Keratinocyte (primary cell): ENCODE measurements around the gene IFT25. TPM values are rescaled to one million over a fixed set of nuclear protein-coding genes. Genes with fewer than 3 reads are reported as not detected.
"Not testable (repeated sequence)": the region's sequence is repeated elsewhere in the genome, so short reads cannot be mapped to it uniquely, and the experiment has no call there.

Experiments used
- DNase-seq: peaks from one replicate; pipeline ENCODE4 v3.0.0-alpha.2; 2011; ENCODE audit warnings: low read depth, missing footprints, low spot score
- FAIRE-seq: peaks from 2 replicates; lab custom pipeline; 2011; peaks lifted over from hg19 to GRCh38; lab: Jason Lieb, UNC
- H2AFZ ChIP-seq: 2 replicates; pipeline ENCODE4 v1.6.0; 2012; ENCODE audit warnings: low read length, control low read depth, inconsistent platforms; ENCODE audit not compliant: control insufficient read depth
- H3K27ac ChIP-seq: 2 replicates; pipeline ENCODE4 v1.5.1; 2011; ENCODE audit warnings: low read length; ENCODE audit not compliant: control insufficient read depth, insufficient read depth
- H3K27me3 ChIP-seq: 3 replicates; pipeline ENCODE4 v1.6.0; 2011; ENCODE audit warnings: low read length; ENCODE audit not compliant: control insufficient read depth, insufficient read depth; ENCODE audit errors: extremely low read depth
- H3K36me3 ChIP-seq, 2 experiments: 2 replicates in 1 of 2; 3 replicates in 1 of 2; pipeline ENCODE4 v1.5.1; 2011; ENCODE audit warnings: low read length in 2 of 2, mild to moderate bottlenecking in 1 of 2; ENCODE audit not compliant: control insufficient read depth in 2 of 2, insufficient read depth in 2 of 2; ENCODE audit errors: extremely low read depth in 1 of 2
- H3K4me1 ChIP-seq: 3 replicates; pipeline ENCODE4 v1.5.1; 2011; ENCODE audit warnings: low read length; ENCODE audit not compliant: control insufficient read depth, insufficient read depth; ENCODE audit errors: extremely low read depth
- H3K4me2 ChIP-seq: 3 replicates; pipeline ENCODE4 v1.6.0; 2011; ENCODE audit warnings: low read depth, low read length; ENCODE audit not compliant: control insufficient read depth, insufficient read depth; ENCODE audit errors: extremely low read depth
- H3K4me3 ChIP-seq, 3 experiments: fragments of 200-600 bp in 1 of 3; sonication (generic) in 1 of 3; 2 replicates in 2 of 3; 3 replicates in 1 of 3; pipeline ENCODE4 v1.5.1; 2011 to 2016; ENCODE audit warnings: low read length in 3 of 3, mild to moderate bottlenecking in 3 of 3, control low read depth in 2 of 3, inconsistent platforms in 1 of 3, low read depth in 1 of 3, mixed read lengths in 1 of 3, mixed run types in 1 of 3, moderate library complexity in 1 of 3; ENCODE audit not compliant: control insufficient read depth in 2 of 3, insufficient read depth in 2 of 3; ENCODE audit errors: extremely low read depth in 1 of 3
- H3K79me2 ChIP-seq: 2 replicates; pipeline ENCODE4 v1.6.0; 2012; ENCODE audit warnings: low read length; ENCODE audit not compliant: control insufficient read depth, insufficient read depth
- H3K9ac ChIP-seq: 3 replicates; pipeline ENCODE4 v1.6.0; 2011; ENCODE audit warnings: low read length; ENCODE audit not compliant: control insufficient read depth, insufficient read depth; ENCODE audit errors: extremely low read depth
- H3K9me1 ChIP-seq: 3 replicates; pipeline ENCODE4 v1.6.0; 2011; ENCODE audit warnings: low read length; ENCODE audit not compliant: control insufficient read depth, insufficient read depth; ENCODE audit errors: extremely low read depth
- H3K9me3 ChIP-seq: 2 replicates; pipeline ENCODE4 v1.5.1; 2012; ENCODE audit warnings: low read depth, low read length; ENCODE audit not compliant: control insufficient read depth
- H4K20me1 ChIP-seq: 3 replicates; pipeline ENCODE4 v1.6.0; 2011; ENCODE audit warnings: low read length; ENCODE audit not compliant: control insufficient read depth, insufficient read depth; ENCODE audit errors: extremely low read depth
- EZH2 ChIP-seq: IDR thresholded peaks from one replicate; pipeline ENCODE4 v1.6.1; 2012; ENCODE audit warnings: inconsistent platforms, mild to moderate bottlenecking, low read length, moderate library complexity
- dilution Hi-C: fragments of 300-500 bp; cut with MboI; formaldehyde crosslinking; loops from one replicate; pipeline ENCODE4 v1.7.0; 2020; ENCODE audit warnings: low sequenced_read_pairs; ENCODE audit not compliant: extremely low pct_ligation_motif_present
- polyA minus RNA-seq, 3 experiments: library from RNA; depleted of rRNA, polyadenylated mRNA; stranded (reverse); fragments of >200 nt; gene quantifications; 1 replicate in 1 of 3; 2 replicates in 1 of 3; 3 replicates in 1 of 3; pipeline ENCODE4 v1.2.3, GENCODE V29; 2011
- polyA plus RNA-seq, 5 experiments: library from polyadenylated mRNA; depleted of rRNA in 3 of 5; stranded (reverse) in 3 of 5; stranded (forward) in 1 of 5; unstranded in 1 of 5; fragments of >200 nt; gene quantifications; 1 replicate in 1 of 5; 2 replicates in 3 of 5; 3 replicates in 1 of 5; pipeline versions ENCODE4 v1.2.1 to v1.2.3, GENCODE V29; 2011 to 2012; ENCODE audit warnings: missing spikeins in 2 of 5, low read depth in 1 of 5, low replicate concordance in 1 of 5
- TF ChIP-seq, protein P1 (sequence below), 3 experiments: IDR thresholded peaks in 1 of 3; conservative IDR thresholded peaks in 1 of 3; optimal IDR thresholded peaks in 1 of 3; 2 replicates in 2 of 3; 3 replicates in 1 of 3; pipeline versions ENCODE3 to v1.5.1; 2011; ENCODE audit warnings: low read length in 3 of 3, mild to moderate bottlenecking in 3 of 3, moderate library complexity in 2 of 3, control low read depth in 1 of 3, inconsistent platforms in 1 of 3; ENCODE audit not compliant: insufficient read depth in 2 of 3; ENCODE audit errors: extremely low read depth in 1 of 3

The IFT25 gene
- polyA plus RNA-seq (24.5 to 64.3 TPM (median 26.4 TPM) in 3 replicates), polyA minus RNA-seq (0.62 to 9.0 TPM (median 2.6 TPM) in 3 replicates)
- 14.1 TPM for polyA plus RNA-seq (2011; ENCODE audit: low read depth)
- 25.8 and 48.8 TPM in 2 replicates for polyA plus RNA-seq (2011; cell fraction: cytosol; rRNA removed)
- polyA plus RNA-seq (2011; cell fraction: nucleus; rRNA removed), result 21.3 and 31.3 TPM in 2 replicates
- polyA plus RNA-seq (2012; ENCODE audit: low replicate concordance), result 17.1 and 40.5 TPM in 2 replicates
- polyA minus RNA-seq (2011; cell fraction: cytosol; rRNA and poly(A)+ RNA removed), result 10.4 TPM
- polyA minus RNA-seq (2011; cell fraction: nucleus; rRNA and poly(A)+ RNA removed), result 4.5 and 9.5 TPM in 2 replicates

DNA sequence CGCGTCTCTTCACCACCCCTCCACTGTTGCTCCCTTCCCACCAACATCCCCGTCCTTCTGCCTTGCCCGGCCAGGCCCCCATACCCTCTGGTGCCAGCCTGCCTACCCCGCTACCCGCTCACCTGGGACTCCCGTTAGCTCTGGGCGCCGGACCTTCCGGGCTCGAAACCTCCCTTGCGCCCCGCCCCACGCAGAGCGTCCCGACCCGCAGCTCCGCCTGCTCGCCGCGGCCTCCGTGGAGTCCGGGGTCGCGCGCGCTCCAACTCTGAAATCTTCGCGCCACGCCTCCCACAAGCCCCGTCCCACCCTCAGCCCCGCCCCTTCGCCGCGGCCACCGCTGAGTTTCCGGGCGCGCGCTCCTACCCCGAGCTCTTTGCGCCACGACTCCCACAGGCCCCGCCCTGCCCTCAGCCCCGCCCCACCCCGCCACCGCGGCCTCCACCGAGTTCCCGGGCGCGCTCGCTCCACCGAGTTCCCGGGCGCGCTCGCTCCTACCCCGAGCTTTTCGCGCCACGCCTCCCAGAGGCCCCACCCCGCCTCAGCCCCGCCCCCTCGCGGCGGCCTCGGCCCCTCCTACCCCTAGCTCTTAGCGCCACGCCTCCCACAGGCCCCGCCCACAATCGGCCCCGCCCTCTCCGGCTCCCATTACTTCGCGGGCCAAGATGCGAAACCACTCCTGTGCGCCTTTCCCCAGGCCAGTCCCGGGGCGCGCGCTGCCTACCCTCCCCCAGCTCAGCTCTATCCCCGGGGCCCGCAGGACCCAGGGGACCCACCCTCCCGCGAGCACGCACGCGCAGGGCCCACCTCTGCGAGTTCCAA lies at the start of gene IFT25:
Gene IFT25 (minus strand): TSS at position 267 of the 819 bp plus-strand sequence. CDS start 5,617 bp downstream, outside the sequence.
- H2AFZ ChIP-seq, result peak within 1 kb of the TSS; percentile 93
- H3K36me3 ChIP-seq, result peaks cover 3 to 16% of the 10 kb centered on the region in 2 experiments
- H3K27ac ChIP-seq, result peak within 1 kb of the TSS; percentile 73
- DNase-seq, result peak; percentile 54
- dilution Hi-C loops, result no loop called here
- no peaks in the 10 kb centered on the region for H4K20me1 ChIP-seq
- peaks cover 29% of the 10 kb centered on the region for H3K4me1 ChIP-seq
- H3K9me3 ChIP-seq, result no peaks in the 10 kb centered on the region
- FAIRE-seq, result no peak
- TF ChIP-seq, protein P1, sequence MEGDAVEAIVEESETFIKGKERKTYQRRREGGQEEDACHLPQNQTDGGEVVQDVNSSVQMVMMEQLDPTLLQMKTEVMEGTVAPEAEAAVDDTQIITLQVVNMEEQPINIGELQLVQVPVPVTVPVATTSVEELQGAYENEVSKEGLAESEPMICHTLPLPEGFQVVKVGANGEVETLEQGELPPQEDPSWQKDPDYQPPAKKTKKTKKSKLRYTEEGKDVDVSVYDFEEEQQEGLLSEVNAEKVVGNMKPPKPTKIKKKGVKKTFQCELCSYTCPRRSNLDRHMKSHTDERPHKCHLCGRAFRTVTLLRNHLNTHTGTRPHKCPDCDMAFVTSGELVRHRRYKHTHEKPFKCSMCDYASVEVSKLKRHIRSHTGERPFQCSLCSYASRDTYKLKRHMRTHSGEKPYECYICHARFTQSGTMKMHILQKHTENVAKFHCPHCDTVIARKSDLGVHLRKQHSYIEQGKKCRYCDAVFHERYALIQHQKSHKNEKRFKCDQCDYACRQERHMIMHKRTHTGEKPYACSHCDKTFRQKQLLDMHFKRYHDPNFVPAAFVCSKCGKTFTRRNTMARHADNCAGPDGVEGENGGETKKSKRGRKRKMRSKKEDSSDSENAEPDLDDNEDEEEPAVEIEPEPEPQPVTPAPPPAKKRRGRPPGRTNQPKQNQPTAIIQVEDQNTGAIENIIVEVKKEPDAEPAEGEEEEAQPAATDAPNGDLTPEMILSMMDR (optimal IDR thresholded peaks at IDR 0.05 in 1 of 3, IDR thresholded peaks at IDR 0.05 in 1 of 3, conservative IDR thresholded peaks at IDR 0.05 in 1 of 3; ENCODE audit: extremely low read depth in 1 of 3, insufficient read depth in 2 of 3, low read length in 3 of 3), result no peak
- no peak for TF ChIP-seq EZH2
- H3K4me3 ChIP-seq, result peak within 1 kb of the TSS; percentile 79 to 90 (median 84)
- H3K79me2 ChIP-seq, result peaks cover 56% of the 10 kb centered on the region
- H3K4me2 ChIP-seq, result peak within 1 kb of the TSS; percentile 98
- H3K27me3 ChIP-seq, result no peaks in the 10 kb centered on the region
- peak within 1 kb of the TSS; percentile 85 for H3K9ac ChIP-seq
- no peaks in the 10 kb centered on the region for H3K9me1 ChIP-seq

DNA sequence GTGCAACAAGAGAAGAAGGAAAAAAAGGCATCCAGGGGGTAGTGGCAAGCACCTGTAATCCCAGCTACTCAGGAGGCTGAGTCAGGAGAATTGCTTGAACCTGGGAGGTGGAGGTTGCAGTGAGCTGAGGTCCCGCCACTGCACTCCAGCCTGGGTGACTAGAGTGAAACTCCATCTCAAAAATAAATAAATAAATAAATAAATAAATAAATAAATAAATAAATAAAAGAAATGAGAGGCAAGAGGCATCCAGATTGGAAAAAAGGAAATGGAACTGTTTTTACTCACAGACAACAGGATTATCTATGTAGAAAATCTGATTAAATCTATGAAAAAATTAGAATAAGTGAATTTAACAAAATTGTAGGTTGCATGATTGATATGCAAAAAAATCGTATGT lies 49.0 kb upstream of the IFT25 start:
- H3K27ac ChIP-seq, H3K79me2 ChIP-seq, H3K4me2 ChIP-seq, H3K27me3 ChIP-seq, H3K9me3 ChIP-seq, H3K4me3 ChIP-seq, H3K36me3 ChIP-seq, dilution Hi-C loops, DNase-seq, H3K9me1 ChIP-seq, H3K4me1 ChIP-seq, FAIRE-seq, H4K20me1 ChIP-seq, H2AFZ ChIP-seq, H3K9ac ChIP-seq: not testable (repeated sequence)
